Right ventricle myocardium inferior (tissue), 1 donor: Measurements from ENCODE around the gene ANKRD23. TPM values are rescaled to one million over a fixed set of nuclear protein-coding genes. Genes with fewer than 3 reads are reported as not detected.
"Not testable (repeated sequence)": the region's sequence is repeated elsewhere in the genome, so short reads cannot be mapped to it uniquely, and the experiment has no call there.

Experiments used
- ATAC-seq: fragments of 200-7000 bp; cut with Tn5 transposase; one replicate; pipeline ENCODE4 v1.9.1; 2020; ENCODE audit warnings: mild to moderate bottlenecking, moderate library complexity
- DNase-seq: peaks from one replicate; pipeline ENCODE4 v3.0.0; 2021; ENCODE audit errors: missing footprints
- intact Hi-C: fragments of 100-400 bp; cut with DNase I; formaldehyde crosslinking; loops from one replicate; pipeline ENCODE4 v1.11.0; 2022
- total RNA-seq: library from RNA; stranded (reverse); fragmentation: NEBNext Ultra II Directional; extraction: Animal tissue kit (Norgen Biotek cat#: 25700); gene quantifications from one replicate; pipeline ENCODE4 v1.2.1, GENCODE V29; 2021
- donor health status: DM: no; HTN: yes; CAD: no; lungs with severe emphysema.

The ANKRD23 gene
- total RNA-seq, 1 donor from 2014 or later = 12.7 TPM

DNA sequence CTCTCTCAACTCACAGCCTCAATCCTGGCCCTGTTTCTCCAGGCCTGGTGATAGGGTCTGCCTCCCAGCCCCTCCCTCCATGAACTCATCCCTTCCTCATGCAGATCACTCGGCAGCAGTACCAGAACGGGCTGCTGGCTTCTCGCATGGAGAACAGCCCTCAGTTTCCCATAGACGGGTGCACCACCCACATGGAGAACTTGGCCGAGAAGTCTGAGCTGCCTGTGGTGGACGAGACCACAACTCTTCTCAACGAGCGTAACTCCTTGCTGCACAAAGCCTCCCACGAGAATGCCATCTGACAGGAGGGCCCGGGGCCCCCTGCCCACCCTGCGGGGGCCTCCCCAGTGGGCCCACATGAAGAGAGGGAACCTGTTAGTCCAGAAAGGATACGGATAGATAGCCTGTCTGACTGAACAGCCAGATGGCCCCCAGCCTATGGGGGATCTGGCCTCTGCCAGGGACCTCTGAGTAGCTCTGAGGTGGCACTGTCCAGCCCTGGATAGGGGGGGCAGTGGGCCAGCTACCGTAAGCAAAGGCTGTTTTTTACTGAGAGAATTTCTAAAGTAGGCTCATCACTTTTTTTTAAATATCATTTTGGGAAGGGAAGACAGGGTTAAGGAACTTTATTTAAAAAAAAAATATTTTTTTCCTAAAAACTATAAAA is 34.5 kb downstream of the ANKRD23 start:
- intact Hi-C loops = no loop called here
- ATAC-seq (no peak), DNase-seq (no peak)

GRCh38 chr2:96808176-96808837 is 35.5 kb downstream of the ANKRD23 start:
- intact Hi-C loops = no loop called here

GRCh38 chr2:96807127-96807471 is 36.7 kb downstream of the ANKRD23 start:
- no peak for DNase-seq
- intact Hi-C loops = no loop called here
- ATAC-seq = no peak

More at GRCh38 chr2:96808176-96808837, 35.5 kb downstream of the ANKRD23 start:
- peak; percentile 65 for DNase-seq
- ATAC-seq = peak; percentile 34

GRCh38 chr2:96806468-96807126 is 37.2 kb downstream of the ANKRD23 start:
- DNase-seq (no peak), ATAC-seq (no peak)
- intact Hi-C loops = no loop called here

GRCh38 chr2:96805946-96806345 is 37.9 kb downstream of the ANKRD23 start:
- not testable (repeated sequence) for ATAC-seq, DNase-seq

GRCh38 chr2:96804986-96805385 is 38.8 kb downstream of the ANKRD23 start:
- intact Hi-C loops = no loop called here
- DNase-seq (no peak), ATAC-seq (no peak)

More at GRCh38 chr2:96805946-96806345, 37.9 kb downstream of the ANKRD23 start:
- intact Hi-C loops = not testable (repeated sequence)

DNA sequence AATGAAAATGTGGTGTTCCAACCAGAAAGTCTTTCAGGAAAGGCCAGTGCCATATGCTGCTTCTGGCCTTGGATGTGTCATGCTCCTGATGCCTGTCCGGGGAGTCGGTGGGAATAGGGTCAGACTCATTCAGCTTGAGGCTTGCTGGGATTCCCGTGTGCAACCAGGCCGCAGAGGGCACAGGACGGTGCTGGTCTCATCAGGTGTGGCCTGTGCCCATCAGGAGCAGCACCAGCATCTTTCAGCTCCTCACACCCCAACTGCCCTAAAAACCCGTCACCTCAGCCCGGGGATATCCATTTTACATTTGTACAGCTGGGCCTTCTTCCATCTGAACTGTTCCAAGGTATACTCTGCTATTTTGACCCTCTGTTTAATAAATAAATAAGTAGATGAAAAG is 41.1 kb downstream of the ANKRD23 start:
- DNase-seq = no peak
- ATAC-seq = no peak
- intact Hi-C loops = no loop called here

GRCh38 chr2:96801786-96802595 is 41.8 kb downstream of the ANKRD23 start:
- peak; percentile 66 for DNase-seq
- no peak for ATAC-seq
- intact Hi-C loops = no loop called here

GRCh38 chr2:96801005-96801785 is 42.6 kb downstream of the ANKRD23 start:
- ATAC-seq = peak; percentile 88
- peak; percentile 86 for DNase-seq
- intact Hi-C loops = no loop called here

GRCh38 chr2:96800061-96801004 is 43.5 kb downstream of the ANKRD23 start:
- peak; percentile 23 for ATAC-seq
- intact Hi-C loops = no loop called here

DNA sequence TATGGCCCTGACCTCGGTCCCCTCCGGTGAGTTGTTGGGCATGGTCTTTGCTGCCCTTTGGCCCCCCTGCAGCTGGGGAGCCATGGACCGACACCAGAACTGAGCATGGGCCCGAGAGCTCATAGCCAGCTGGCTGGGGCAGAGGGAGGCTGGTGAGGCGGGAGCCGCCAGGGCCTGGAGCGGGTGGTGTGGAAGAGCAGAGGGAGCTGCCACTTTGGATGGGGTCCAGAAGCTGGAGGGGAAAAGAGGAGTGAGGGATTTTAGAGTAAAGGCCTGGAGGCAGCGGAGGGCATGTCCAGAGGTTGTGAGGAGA is 44.2 kb downstream of the ANKRD23 start:
- intact Hi-C loops = no loop called here
- ATAC-seq = no peak
- DNase-seq = no peak

More at GRCh38 chr2:96800061-96801004, 43.5 kb downstream of the ANKRD23 start:
- no peak for DNase-seq

- intact Hi-C loops = no loop called here
- no peak for ATAC-seq
- no peak for DNase-seq
Observed at GRCh38 chr2:96798733-96799622, 44.8 kb downstream of the ANKRD23 start.

DNA sequence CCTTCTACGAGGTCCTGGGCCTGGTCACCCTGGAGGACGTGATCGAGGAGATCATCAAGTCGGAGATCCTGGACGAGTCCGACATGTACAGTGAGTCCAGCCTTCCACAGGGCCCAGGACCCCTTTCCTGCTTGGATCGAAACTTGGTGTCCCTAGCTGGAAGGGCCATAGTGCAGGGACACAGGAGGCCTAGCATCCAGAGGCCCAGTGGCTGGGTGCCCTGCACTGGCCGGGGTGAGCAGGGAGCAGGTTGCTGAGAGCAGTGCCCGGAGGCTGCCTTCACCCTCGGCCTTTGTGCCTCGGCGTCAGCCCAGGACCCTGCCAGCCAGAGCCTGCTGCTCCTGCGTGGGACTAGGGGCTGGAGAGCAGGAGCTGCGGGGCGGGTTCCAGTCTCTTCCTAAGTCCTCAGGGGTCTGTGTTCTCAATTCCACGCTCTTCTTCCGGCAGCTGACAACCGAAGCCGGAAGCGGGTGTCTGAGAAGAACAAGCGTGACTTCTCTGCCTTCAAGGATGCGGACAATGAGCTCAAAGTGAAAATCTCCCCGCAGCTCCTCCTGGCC is 46.7 kb downstream of the ANKRD23 start:
- DNase-seq = peak; percentile 48
- intact Hi-C loops = no loop called here
- ATAC-seq = no peak

DNA sequence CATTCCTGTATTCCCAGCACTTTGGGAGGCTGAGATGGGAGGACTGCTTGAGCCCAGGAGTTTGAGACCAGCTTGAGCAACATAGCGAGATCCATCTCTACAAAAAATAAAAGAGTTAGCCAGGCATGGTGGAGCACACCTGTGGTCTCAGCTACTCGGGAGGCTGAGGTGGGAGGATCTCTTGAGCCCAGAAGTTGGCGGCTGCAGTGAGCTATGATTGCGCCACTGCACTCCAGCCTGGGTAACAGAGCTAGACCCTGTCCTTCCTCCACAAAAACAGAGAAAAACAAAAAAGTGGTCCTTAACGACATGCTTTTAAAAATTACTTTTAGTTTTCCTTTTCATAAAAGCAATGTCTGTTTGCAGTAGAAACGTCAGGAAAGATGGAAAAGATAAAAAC is 47.3 kb downstream of the ANKRD23 start:
- DNase-seq, intact Hi-C loops, ATAC-seq: not testable (repeated sequence)

DNA sequence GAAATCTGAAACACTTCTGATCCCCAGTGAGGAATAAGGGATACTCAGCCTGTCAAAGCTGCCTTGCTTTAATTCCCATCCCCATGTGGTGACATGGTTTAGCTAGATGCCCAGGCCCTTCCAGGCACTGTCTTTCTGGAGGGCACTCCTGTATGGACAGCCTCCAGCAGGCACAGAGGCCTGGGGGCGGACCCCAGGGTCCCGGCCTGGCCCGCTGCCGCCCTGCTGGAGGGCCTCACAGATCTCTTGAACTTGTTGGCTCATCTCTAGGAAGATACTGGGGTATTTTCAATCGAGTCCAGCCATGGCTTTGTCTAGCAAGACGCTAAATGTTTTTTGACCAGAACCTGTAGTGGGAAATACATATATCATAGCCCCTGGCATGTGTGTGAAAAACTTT is 48.7 kb downstream of the ANKRD23 start:
- ATAC-seq = no peak
- DNase-seq = no peak

More for the DNA sequence above, 48.7 kb downstream of the ANKRD23 start:
- intact Hi-C loops = no loop called here
